ENCODE measurements around the gene HMCN1.

DNA sequence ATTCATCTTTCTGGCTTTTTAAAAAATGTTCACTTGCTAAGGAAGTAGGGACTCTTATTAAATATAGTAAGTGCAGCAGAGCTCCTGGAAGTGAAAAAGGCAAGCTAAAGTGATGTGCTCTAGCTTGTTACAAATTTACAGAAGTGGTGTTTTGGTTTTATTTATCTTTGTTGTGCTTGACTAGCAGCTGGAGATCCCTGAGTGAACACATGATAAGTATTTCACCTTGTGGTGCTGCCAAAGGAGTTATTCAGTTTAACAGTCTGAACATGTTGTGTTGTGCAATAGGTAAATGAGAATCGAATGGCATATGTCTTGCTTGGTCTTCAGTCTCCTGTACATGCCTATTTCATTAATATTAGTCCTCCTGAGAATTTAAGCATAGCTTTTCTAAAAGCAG lies 325.1 kb downstream of the HMCN1 start:
- TF ChIP-seq POLR2A (IDR thresholded peaks at IDR 0.05) (no peak), EP300 (IDR thresholded peaks at IDR 0.05) (no peak)
- TF ChIP-seq, protein P1, sequence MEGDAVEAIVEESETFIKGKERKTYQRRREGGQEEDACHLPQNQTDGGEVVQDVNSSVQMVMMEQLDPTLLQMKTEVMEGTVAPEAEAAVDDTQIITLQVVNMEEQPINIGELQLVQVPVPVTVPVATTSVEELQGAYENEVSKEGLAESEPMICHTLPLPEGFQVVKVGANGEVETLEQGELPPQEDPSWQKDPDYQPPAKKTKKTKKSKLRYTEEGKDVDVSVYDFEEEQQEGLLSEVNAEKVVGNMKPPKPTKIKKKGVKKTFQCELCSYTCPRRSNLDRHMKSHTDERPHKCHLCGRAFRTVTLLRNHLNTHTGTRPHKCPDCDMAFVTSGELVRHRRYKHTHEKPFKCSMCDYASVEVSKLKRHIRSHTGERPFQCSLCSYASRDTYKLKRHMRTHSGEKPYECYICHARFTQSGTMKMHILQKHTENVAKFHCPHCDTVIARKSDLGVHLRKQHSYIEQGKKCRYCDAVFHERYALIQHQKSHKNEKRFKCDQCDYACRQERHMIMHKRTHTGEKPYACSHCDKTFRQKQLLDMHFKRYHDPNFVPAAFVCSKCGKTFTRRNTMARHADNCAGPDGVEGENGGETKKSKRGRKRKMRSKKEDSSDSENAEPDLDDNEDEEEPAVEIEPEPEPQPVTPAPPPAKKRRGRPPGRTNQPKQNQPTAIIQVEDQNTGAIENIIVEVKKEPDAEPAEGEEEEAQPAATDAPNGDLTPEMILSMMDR (IDR thresholded peaks at IDR 0.05): no peak
